Neutrophil (primary cell): ENCODE data around the gene NECAP2.
"Not testable (repeated sequence)": the region's sequence is repeated elsewhere in the genome, so short reads cannot be mapped to it uniquely, and the experiment has no call there.

Source experiments
- H3K27ac ChIP-seq: fragments of 200-600 bp; sonication (generic); 2 replicates; pipeline ENCODE4 v1.5.1; 2016; ENCODE audit warnings: mild to moderate bottlenecking, moderate library complexity
- H3K27me3 ChIP-seq: fragments of 200-600 bp; sonication (generic); 2 replicates; pipeline ENCODE4 v1.6.0; 2016; ENCODE audit warnings: mild to moderate bottlenecking
- H3K36me3 ChIP-seq: fragments of 200-600 bp; sonication (generic); 2 replicates; pipeline ENCODE4 v1.5.1; 2017
- H3K4me1 ChIP-seq, 2 experiments: fragments of 200-600 bp in 1 of 2; sonication (generic) in 1 of 2; 1 replicate in 1 of 2; 2 replicates in 1 of 2; pipeline versions ENCODE4 v1.5.1 to v1.6.1; 2013 to 2016; ENCODE audit warnings: low read depth in 1 of 2, low read length in 1 of 2, mild to moderate bottlenecking in 1 of 2, moderate library complexity in 1 of 2; ENCODE audit not compliant: control insufficient read depth in 1 of 2, insufficient read depth in 1 of 2
- H3K4me3 ChIP-seq, 2 experiments: fragments of 200-600 bp in 1 of 2; sonication (generic) in 1 of 2; 1 replicate in 1 of 2; 2 replicates in 1 of 2; pipeline ENCODE4 v1.5.1; 2013 to 2016; ENCODE audit warnings: low read depth in 1 of 2, low read length in 1 of 2, mild to moderate bottlenecking in 1 of 2, moderate library complexity in 1 of 2
- H3K9me3 ChIP-seq: fragments of 200-600 bp; sonication (generic); 2 replicates; pipeline ENCODE4 v1.5.1; 2016
- CTCF ChIP-seq: fragments of 200-600 bp; sonication (generic); IDR thresholded peaks from 2 replicates; pipeline ENCODE4 v1.5.1; 2016; ENCODE audit warnings: antibody characterized with exemption

Gene NECAP2

DNA sequence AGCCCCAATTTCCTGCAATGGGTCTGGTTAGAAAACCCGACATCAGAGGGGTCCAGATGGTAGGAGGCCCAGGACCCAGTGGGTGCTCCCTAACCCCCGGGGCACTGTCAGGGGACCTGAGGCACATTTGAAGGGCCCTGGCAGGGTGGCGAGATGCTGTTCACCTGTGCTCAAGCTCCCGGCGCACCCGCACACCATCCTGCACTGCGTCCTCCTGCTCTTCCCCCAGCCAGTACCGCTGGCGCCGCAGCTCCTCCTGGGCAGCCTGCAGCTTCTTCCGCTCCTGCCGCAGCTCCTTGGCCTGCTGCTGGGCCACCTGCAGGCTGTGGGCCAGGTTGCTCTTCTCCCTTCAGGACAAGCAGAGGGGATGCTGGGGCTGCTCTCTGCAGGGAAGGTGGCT, 37.6 kb downstream of the NECAP2 start:
- no peak overlapping the region for H3K27ac ChIP-seq
- peaks cover 12% of the 10 kb centered on the region for H3K36me3 ChIP-seq
- H3K4me1 ChIP-seq, result no peaks in the 10 kb centered on the region
- H3K4me3 ChIP-seq, result no peak overlapping the region
- H3K9me3 ChIP-seq, result no peaks in the 10 kb centered on the region
- no peaks in the 10 kb centered on the region for H3K27me3 ChIP-seq
- TF ChIP-seq CTCF, result no peak

DNA sequence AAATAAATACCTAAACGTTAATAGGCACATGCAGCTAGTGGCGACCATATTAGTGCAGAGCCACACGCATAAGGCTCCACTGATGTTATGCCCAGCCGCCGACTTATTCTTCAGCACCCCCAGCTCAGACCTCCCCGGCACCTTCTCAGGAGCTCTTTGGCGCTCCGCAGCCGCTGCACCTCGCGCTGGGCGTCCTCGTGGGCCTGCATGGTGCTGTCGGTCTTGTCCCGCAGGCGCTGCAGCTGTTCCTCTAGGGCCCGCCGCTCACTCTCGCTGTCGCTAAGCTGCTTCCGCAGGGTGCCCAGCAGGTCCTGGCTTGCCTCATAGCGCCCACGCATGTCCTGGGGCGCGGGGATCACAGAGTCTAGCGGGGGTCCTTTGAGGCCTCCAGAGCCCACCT, 42.6 kb downstream of the NECAP2 start:
- not testable (repeated sequence) for H3K27ac ChIP-seq, H3K4me1 ChIP-seq, H3K9me3 ChIP-seq, H3K4me3 ChIP-seq, H3K36me3 ChIP-seq, H3K27me3 ChIP-seq

GRCh38 chr1:16483639-16484500, 43.3 kb downstream of the NECAP2 start:
- not testable (repeated sequence) for H3K27me3 ChIP-seq, H3K36me3 ChIP-seq, H3K27ac ChIP-seq, H3K9me3 ChIP-seq, H3K4me1 ChIP-seq, H3K4me3 ChIP-seq

DNA sequence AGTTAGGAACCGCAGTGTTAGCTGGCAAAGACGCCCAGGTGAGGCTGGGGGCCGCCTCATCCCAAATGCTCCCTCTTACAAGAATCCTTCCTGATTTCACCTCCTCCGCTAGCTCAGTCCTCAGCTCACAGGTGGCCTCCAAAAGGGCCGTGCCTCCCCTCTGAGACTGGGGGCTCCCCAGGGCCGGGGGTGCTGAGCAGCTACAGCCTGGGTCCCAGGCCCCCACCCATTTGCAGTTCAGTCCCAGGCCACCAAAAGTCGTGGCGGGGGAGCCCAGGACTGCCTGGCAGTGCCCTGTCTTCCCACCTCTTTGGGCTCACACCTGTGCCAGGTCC, 43.9 kb downstream of the NECAP2 start:
- no peak for TF ChIP-seq CTCF
- H3K36me3 ChIP-seq, result no peaks in the 10 kb centered on the region
- no peaks in the 10 kb centered on the region for H3K9me3 ChIP-seq
- no peaks in the 10 kb centered on the region for H3K4me1 ChIP-seq
- H3K27me3 ChIP-seq, result no peaks in the 10 kb centered on the region
- H3K27ac ChIP-seq, result no peak overlapping the region
- H3K4me3 ChIP-seq, result no peak overlapping the region

GRCh38 chr1:16484931-16485330, 44.4 kb downstream of the NECAP2 start:
- Histone ChIP-seq H3K4me1 (no peaks in the 10 kb centered on the region), H3K4me3 (no peak overlapping the region), H3K27me3 (no peaks in the 10 kb centered on the region), H3K9me3 (no peaks in the 10 kb centered on the region), H3K27ac (no peak overlapping the region), H3K36me3 (no peaks in the 10 kb centered on the region)
- no peak for TF ChIP-seq CTCF

- H3K4me3 ChIP-seq, H3K27ac ChIP-seq, H3K9me3 ChIP-seq, H3K27me3 ChIP-seq, H3K36me3 ChIP-seq, H3K4me1 ChIP-seq: not testable (repeated sequence)
Observed at GRCh38 chr1:16486316-16486715, 45.8 kb downstream of the NECAP2 start.

DNA sequence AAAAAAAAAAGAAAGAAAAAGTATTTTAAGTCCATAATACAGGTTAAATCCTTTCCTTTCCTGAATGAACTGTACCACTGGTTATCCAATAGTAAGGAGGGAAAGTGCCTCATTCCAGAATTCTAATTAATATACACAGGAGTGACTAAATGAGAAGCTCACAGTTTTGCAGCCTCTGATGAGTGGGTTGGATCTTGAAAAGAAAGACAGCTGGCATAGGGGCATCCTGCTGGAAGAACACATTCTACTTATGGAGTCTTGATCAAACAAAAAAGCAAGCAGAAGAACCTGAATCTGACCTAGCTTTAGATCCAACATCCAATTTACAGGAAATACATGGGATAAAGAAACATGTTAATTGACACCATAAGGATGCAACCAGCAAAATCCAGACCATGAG, 46.5 kb downstream of the NECAP2 start:
- H3K27ac ChIP-seq, H3K9me3 ChIP-seq, H3K36me3 ChIP-seq, H3K4me3 ChIP-seq, H3K4me1 ChIP-seq, H3K27me3 ChIP-seq: not testable (repeated sequence)

DNA sequence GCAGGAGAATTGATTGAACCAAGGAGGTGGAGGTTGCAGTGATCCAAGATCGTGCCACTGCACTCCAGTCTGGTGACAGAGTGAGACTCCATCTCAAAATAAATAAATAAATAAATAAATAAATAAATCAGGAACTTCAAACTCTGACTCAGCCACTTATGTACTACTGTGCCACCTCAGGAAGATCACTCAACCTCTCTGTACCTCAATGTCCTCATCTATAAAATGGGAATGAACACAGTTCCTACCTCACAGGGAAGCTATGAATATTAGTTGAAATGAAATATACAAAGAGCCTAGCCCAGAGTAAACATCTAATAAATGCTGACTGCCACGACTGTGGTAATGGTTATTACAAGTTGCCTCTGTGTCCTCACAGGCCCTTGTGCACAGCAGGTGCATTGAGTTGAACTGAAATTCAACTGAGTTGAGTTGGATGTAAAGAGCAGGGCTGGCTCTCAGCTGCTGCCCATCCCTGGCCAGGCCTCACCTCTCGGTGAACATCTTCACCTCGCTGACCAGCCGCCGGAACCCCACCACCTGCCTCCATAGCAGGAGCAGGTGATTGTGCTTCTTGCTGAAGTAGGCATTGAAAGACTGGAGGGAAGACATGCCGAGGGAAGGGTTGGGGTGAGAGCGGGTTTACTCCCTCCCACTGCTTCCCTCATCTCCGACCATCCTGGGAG, 48.8 kb downstream of the NECAP2 start:
- H3K9me3 ChIP-seq, H3K4me1 ChIP-seq, H3K27me3 ChIP-seq, H3K27ac ChIP-seq, H3K36me3 ChIP-seq, H3K4me3 ChIP-seq: not testable (repeated sequence)
